Measurements from ENCODE around the gene TEX264.
"Not testable (repeated sequence)": the region's sequence is repeated elsewhere in the genome, so short reads cannot be mapped to it uniquely, and the experiment has no call there.

Gene TEX264

GRCh38 chr3:51670823-51671733 is at the start of gene TEX264:
Gene TEX264, plus strand, starts transcription at chr3:51671252. Its CDS starts 3,053 bp downstream, at chr3:51674305.
- DNase-seq, result peak; percentile 61 to 77

DNA sequence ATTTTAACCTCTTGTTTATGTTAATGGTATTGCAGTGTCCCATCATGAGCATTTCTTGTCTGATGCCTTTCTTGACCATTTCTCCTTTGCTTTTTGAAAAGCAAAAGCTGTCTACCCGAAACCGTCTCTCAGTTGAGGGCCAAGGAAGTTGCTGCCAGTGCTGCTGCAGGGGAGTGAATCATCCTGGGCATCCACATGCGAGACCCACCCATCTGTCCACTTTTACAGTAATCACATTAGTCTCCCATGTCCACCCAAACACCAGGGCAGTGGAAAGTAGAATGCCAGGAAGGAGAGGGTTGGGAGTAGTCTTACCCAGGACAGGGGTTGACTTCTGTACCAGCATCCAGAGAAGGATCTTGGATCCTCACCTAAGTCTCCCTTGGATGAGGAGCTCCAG is 48.6 kb upstream of the TEX264 start:
- no peak for DNase-seq

GRCh38 chr3:51622868-51623267 is 48.2 kb upstream of the TEX264 start:
- no peak for DNase-seq

GRCh38 chr3:51630513-51630912 is 40.5 kb upstream of the TEX264 start:
- DNase-seq, result no peak

DNA sequence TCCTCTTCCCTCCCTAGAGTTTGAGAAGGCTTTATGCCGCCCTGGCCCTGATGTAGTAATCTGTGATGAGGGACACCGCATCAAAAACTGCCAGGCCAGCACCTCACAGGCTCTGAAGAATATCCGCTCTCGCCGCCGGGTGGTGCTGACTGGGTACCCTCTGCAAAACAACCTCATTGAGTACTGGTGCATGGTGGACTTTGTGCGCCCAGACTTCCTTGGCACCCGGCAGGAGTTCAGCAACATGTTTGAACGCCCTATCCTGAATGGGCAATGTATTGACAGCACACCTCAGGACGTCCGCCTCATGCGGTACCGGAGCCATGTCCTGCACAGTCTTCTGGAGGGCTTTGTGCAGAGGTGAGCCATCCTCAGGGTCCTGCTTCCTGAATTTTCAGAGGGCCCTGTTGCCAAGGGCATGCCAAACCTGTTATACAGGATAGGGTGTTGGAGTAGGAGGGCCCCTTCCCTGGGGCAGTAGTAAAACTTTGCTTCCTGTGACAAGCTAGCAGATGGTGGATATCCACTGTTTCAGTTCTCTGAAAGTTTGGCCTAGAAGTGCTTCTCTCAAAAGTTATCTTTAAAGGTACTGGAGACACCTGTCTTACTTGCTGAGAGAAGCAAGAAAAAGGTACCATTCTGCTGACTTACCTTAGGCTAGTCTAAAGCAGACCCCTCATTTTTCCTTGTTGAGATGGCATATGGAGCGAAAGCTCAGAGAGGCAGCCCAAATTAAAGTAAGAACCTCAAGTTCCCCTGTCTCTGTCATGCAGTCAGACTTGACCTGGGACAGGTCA is 33.7 kb upstream of the TEX264 start:
- no peak for DNase-seq

DNA sequence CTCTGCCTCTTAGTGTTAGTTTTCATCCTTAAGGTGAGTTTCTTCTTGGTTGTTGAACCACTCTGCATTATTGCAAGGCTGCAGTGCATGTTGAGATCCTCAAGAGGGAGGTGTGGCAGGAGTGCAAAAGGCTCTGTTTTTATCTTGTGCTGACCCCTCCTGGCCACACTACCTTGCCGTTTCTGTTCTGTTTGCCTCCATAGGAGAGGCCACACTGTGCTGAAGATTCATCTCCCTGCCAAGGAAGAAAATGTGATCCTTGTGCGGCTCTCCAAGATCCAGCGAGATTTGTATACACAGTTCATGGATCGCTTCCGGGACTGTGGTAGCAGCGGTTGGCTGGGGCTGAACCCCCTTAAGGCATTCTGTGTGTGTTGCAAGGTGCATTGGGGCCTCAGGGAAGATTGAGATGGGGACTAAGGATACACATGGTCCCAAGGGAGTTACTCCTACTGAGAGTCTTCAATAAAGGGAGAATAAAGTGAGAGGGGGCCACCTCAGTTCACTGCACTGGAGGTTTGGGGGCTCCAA is 33.0 kb upstream of the TEX264 start:
- DNase-seq, result no peak

DNA sequence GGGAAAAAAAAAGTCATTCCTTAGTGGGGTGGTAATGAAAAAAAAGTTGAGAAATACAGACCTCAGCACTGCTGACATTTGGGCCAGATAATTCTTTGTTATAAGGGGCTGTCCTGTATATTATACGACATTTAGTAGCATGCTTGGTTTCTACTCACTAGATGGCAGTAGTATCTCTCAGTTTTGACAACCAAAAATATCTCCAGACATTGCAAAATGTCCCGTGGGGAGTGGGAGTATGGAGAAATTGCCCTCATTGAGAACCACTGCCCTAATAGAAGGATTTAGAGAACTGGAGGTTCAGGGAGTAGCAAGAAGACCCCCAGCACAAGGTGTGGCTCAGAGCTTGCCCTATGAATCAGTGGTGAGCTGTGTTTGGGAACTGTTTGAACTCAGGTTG is 28.6 kb upstream of the TEX264 start:
- DNase-seq, result no peak

DNA sequence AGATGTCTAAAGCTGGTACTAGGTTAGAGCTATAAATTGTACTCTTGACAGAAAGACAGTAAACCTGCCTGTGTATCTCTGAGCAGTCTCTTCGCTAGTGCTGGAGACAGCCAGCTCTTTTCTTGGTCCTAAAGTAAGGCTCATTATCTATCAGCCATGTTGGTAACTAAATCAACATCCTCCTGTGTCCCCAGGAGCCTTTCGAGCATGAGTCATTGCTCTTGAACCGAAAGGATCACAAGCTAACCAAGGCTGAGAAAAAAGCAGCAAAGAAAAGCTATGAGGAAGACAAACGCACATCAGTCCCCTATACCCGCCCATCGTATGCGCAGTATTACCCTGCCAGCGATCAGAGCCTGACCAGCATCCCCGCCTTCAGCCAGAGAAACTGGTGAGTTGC is 25.0 kb upstream of the TEX264 start:
- DNase-seq, result no peak

DNA sequence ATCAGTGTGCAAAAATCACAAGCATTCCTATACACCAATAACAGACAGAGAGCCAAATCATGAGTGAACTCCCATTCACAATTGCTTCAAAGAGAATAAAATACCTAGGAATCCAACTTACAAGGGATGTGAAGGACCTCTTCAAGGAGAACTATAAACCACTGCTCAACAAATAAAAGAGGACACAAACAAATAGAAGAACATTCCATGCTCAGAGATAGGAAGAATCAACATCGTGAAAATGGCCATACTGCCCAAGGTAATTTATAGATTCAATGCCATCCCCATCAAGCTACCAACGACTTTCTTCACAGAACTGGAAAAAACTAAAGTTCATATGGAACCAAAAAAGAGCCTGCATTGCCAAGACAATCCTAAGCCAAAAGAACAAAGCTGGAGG is 18.9 kb upstream of the TEX264 start:
- DNase-seq, result not testable (repeated sequence)

DNA sequence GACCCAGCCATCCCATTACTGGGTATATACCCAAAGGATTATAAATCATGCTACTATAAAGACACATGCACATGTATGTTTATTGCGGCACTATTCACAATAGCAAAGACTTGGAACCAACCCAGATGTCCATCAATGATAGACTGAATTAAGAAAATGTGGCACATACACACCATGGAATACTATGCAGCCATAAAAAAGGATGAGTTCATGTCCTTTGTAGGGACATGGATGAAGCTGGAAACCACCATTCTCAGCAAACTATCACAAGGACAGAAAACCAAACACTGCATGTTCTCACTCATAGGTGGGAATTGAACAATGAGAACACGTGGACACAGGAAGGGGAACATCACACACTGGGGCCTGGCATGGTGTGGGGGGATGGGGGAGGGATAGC is 17.6 kb upstream of the TEX264 start:
- DNase-seq, result not testable (repeated sequence)

DNA sequence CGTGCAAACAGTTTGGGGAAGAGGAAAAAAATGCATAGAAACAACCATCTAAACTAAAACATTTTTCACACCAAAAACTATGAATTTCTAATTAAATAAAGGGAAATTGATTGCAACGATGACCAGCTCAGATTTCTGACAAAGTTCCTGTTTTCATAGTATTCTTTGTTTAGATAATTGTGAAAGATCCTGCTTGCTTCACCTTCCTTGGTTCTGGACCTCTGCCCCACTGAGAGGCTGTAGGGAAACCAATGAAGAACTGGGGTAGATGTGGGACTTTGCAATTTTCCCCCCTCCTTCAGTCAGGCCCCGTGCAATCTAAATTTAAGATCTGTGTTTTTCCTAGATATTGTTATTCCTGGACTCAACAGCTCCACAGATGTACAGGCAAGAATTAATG is 13.8 kb upstream of the TEX264 start:
- no peak for DNase-seq

- DNase-seq, result no peak
These were observed 11.1 kb upstream of the TEX264 start for GRCh38 chr3:51659942-51660341.

- no peak for DNase-seq
These were observed 8.6 kb upstream of the TEX264 start for GRCh38 chr3:51662456-51662855.

DNA sequence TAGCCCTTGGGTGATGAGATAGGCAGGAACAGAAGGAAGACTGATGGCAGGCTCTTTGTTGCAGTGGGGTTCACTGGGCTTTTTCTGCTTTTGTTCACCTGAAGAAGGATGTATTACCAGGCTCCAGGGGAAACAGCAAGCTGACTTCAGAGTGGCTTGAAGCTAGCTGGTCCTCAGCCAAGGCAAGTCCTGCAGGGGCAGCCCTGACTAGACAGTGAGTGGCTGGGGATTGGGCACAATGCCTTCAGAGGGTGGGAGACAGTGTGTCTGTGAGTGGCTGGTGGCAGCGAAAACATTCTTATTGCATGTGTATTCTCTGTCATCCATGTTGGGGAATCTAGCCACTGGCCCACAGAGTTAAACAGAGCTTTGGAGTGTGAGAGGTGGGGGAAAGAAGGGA is 2.3 kb upstream of the TEX264 start:
- no peak for DNase-seq

GRCh38 chr3:51669241-51670052 is 1.6 kb upstream of the TEX264 start:
- peak; percentile 33 to 58 for DNase-seq

- DNase-seq, result no peak
These were observed 814 bp upstream of the TEX264 start for GRCh38 chr3:51670053-51670822.

DNA sequence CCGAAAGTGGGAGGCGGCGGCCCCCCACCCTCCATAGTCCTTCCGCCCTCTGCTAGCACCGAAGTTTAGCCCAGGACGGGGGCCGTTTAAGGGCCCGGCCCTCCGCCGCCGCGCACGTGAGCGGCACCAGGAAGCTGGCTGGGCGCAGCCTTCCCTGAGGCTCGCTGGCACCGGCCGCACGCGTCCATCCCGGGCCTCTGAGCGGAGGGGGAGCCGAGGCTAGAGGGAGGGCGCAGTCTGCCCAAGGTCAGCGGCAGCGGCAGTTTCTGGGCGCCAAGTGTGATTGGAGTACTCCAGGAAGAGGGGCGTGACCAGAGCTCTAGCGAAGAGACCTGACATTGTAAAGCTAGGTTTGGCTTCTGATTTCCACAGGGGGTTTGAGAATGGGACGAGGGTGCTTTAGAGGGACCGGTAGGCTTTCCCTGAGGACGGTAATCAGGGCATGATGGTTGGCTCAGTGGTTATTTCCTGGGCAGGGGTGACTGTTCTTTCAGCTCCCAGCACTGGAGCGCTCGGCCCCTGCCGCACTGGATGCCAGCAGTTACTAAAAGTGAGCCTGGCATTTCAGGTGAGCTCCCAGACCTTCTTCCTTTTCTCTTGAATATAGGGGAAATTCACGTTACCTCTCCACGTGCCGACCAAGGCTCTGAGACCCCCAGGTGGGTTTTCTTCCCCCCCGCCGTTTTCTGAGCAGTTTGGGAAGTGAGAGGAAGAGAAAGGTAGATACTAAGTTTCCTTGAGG is 853 bp downstream of the TEX264 start:
- DNase-seq, result peak in 1 of 2 experiments; percentile 18

DNA sequence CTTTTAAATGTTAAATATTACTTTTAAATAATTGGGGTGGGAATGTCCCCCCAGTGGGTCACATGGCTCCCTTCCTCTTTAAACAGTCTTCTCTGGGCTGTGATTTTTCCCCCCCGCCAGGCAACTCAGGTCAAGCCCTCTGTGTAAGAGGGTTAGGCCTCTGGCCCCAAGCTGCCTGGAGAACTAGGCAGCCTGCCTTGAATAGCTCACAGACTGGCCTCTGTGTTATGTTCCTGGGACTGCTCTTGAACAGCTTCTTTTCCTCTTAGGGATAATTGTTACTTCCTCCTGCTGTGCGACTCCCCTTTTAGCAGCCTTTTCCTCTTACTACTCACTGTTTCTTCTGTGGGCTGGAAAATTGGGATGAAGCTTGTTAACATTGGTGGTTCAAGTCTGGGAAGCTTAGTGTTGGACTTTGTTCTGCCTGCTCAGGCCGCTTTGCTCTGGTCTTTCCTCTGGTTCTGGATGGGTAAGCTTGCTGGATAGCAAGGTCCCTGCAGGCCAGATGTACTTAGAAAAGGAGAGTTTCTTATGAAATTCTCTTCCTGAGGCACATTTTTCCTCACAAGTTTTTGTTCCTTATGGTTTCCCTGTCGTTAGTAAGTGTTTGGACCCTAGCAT is 2.2 kb downstream of the TEX264 start:
- no peak for DNase-seq

GRCh38 chr3:51673802-51674654 is 3.0 kb downstream of the TEX264 start:
- DNase-seq, result no peak

DNA sequence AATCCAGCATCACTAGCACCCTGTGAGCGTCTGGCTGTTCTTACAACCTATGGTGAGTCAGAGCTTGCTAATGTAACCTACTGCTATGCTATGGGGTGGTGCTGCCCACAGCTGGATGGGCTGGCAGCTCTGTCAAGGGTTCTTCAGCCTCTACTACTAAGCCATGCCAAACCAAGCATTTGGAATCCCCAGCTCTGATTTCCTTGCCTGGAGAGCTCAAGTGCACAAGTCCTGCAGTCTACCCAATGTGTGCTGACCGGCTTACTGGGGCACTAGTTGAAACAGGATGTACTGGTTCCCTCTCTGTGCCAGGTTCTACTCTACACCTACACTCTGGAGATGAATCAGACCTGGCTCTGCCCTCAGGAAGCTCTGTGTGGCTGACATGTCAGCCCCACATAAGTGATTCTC is 4.2 kb downstream of the TEX264 start:
- DNase-seq, result no peak
